H1 (cell line): ENCODE measurements around the gene POP7. TPM values are rescaled to one million over a fixed set of nuclear protein-coding genes. Genes with fewer than 3 reads are reported as not detected.

Experiments used
- CTCF ChIA-PET: fragments of 300-600 bp; sonication (Branson Sonifier 250); formaldehyde crosslinking; loops from one replicate; lab custom pipeline; 2021; ENCODE audit not compliant: partially characterized antibody; lab: Charles Lee
- POLR2A ChIA-PET: fragments of 300-600 bp; sonication (Branson Sonifier 250); formaldehyde crosslinking; loops from one replicate; lab custom pipeline; 2021; ENCODE audit warnings: inconsistent platforms; ENCODE audit not compliant: partially characterized antibody; lab: Charles Lee
- DNase-seq, 2 experiments: peaks; one replicate each; pipeline versions ENCODE4 v3.0.0 to v3.0.0-alpha.2; 2010 to 2022; ENCODE audit warnings: low spot score in 2 of 2, low read depth in 1 of 2, mixed read lengths in 1 of 2
- FAIRE-seq: peaks from 2 replicates; lab custom pipeline; 2011; peaks lifted over from hg19 to GRCh38; lab: Jason Lieb, UNC
- H2AFZ ChIP-seq: 2 replicates; pipeline ENCODE4 v1.8.1; 2012; ENCODE audit warnings: low read length, inconsistent platforms
- H2AK5ac ChIP-seq: 2 replicates; pipeline ENCODE4 v1.6.1; 2013; ENCODE audit warnings: low read depth, low read length
- H2BK120ac ChIP-seq: replicated peaks from 2 replicates; pipeline ENCODE3; 2013; ENCODE audit warnings: low read depth, low read length, inconsistent platforms
- H2BK12ac ChIP-seq: 2 replicates; pipeline ENCODE4 v1.6.1; 2013; ENCODE audit warnings: low read depth, low read length
- H2BK15ac ChIP-seq: 2 replicates; pipeline ENCODE4 v1.6.1; 2013; ENCODE audit warnings: low read length
- H2BK20ac ChIP-seq: 2 replicates; pipeline ENCODE4 v1.6.1; 2013; ENCODE audit warnings: low read length
- H2BK5ac ChIP-seq: 2 replicates; pipeline ENCODE4 v1.6.1; 2013; ENCODE audit warnings: low read depth, low read length
- H3K14ac ChIP-seq: 2 replicates; pipeline ENCODE4 v1.6.1; 2013; ENCODE audit warnings: inconsistent platforms; ENCODE audit not compliant: insufficient read length
- H3K18ac ChIP-seq: 2 replicates; pipeline ENCODE4 v1.6.1; 2013; ENCODE audit warnings: low read length; ENCODE audit errors: extremely low read depth
- H3K23ac ChIP-seq: 2 replicates; pipeline ENCODE4 v1.6.1; 2013; ENCODE audit warnings: inconsistent platforms; ENCODE audit not compliant: insufficient read length
- H3K23me2 ChIP-seq: 2 replicates; pipeline ENCODE4 v1.6.1; 2013; ENCODE audit warnings: low read depth, low read length
- H3K27ac ChIP-seq: 2 replicates; pipeline ENCODE4 v1.6.1; 2011; ENCODE audit warnings: low read depth, low read length, inconsistent platforms
- H3K27me3 ChIP-seq, 4 experiments: replicated peaks in 1 of 4; 1 replicate in 1 of 4; 2 replicates in 3 of 4; pipeline versions ENCODE4 v1.6.1 to v1.8.1; 2011 to 2013; ENCODE audit warnings: low read length in 3 of 4, mild to moderate bottlenecking in 3 of 4, inconsistent platforms in 2 of 4, mixed read lengths in 2 of 4, moderate library complexity in 1 of 4; ENCODE audit not compliant: control insufficient read depth in 3 of 4, insufficient read depth in 3 of 4; ENCODE audit errors: extremely low read depth in 1 of 4
- H3K36me3 ChIP-seq, 4 experiments: 2 replicates each; pipeline versions ENCODE4 v1.6.1 to v1.8.1; 2011 to 2013; ENCODE audit warnings: mild to moderate bottlenecking in 4 of 4, low read length in 3 of 4, moderate library complexity in 2 of 4, control low read depth in 1 of 4, inconsistent platforms in 1 of 4; ENCODE audit not compliant: insufficient read depth in 4 of 4, control insufficient read depth in 2 of 4
- H3K4ac ChIP-seq: replicated peaks from 2 replicates; pipeline ENCODE3; 2013; ENCODE audit warnings: low read length, low read depth, mixed read lengths, inconsistent platforms; ENCODE audit not compliant: insufficient read length
- H3K4me1 ChIP-seq, 4 experiments: replicated peaks in 1 of 4; 1 replicate in 1 of 4; 2 replicates in 3 of 4; pipeline versions ENCODE4 v1.6.1 to v1.8.1; 2011 to 2013; ENCODE audit warnings: low read length in 3 of 4, inconsistent platforms in 2 of 4, mixed read lengths in 1 of 4; ENCODE audit not compliant: insufficient read depth in 4 of 4, control insufficient read depth in 3 of 4
- H3K4me2 ChIP-seq, 2 experiments: 2 replicates each; pipeline versions ENCODE4 v1.6.1 to v1.8.1; 2011 to 2013; ENCODE audit warnings: low read depth in 2 of 2, low read length in 2 of 2, control low read depth in 1 of 2, inconsistent platforms in 1 of 2, mild to moderate bottlenecking in 1 of 2; ENCODE audit not compliant: insufficient read depth in 1 of 2
- H3K4me3 ChIP-seq, 4 experiments: fragments of 200-600, 300-600 bp in 1 of 4; sonication (generic), shearing (Covaris generic), sonication (Bioruptor Twin) in 1 of 4; 2 replicates each; pipeline versions ENCODE4 v1.5.1 to v1.8.1; 2011 to 2016; ENCODE audit warnings: low read length in 4 of 4, low read depth in 3 of 4, control low read depth in 2 of 4, inconsistent platforms in 2 of 4, mild to moderate bottlenecking in 2 of 4, mixed read lengths in 1 of 4, moderate library complexity in 1 of 4; ENCODE audit not compliant: insufficient read depth in 2 of 4; ENCODE audit errors: extremely low read depth in 1 of 4
- H3K56ac ChIP-seq: replicated peaks from 2 replicates; pipeline ENCODE3; 2013; ENCODE audit warnings: low read depth, mild to moderate bottlenecking, mixed read lengths, low read length, inconsistent platforms; ENCODE audit not compliant: insufficient read length
- H3K79me1 ChIP-seq: 2 replicates; pipeline ENCODE4 v1.6.1; 2013; ENCODE audit warnings: low read depth, low read length, control low read depth
- H3K79me2 ChIP-seq, 2 experiments: 2 replicates each; pipeline versions ENCODE4 v1.6.1 to v1.8.1; 2012 to 2013; ENCODE audit warnings: low read length in 2 of 2, mild to moderate bottlenecking in 2 of 2, inconsistent platforms in 1 of 2; ENCODE audit not compliant: insufficient read depth in 2 of 2, control insufficient read depth in 1 of 2
- H3K9ac ChIP-seq, 4 experiments: replicated peaks in 1 of 4; 1 replicate in 1 of 4; 2 replicates in 3 of 4; pipeline versions ENCODE4 v1.6.1 to v1.8.1; 2011 to 2013; ENCODE audit warnings: low read depth in 3 of 4, low read length in 3 of 4, control low read depth in 2 of 4, mild to moderate bottlenecking in 2 of 4, moderate library complexity in 2 of 4, inconsistent platforms in 1 of 4; ENCODE audit errors: extremely low read depth in 1 of 4
- H3K9me3 ChIP-seq, 2 experiments: 2 replicates each; pipeline versions ENCODE4 v1.6.1 to v1.8.1; 2012 to 2013; ENCODE audit warnings: mild to moderate bottlenecking in 2 of 2, moderate library complexity in 2 of 2, control low read depth in 1 of 2, inconsistent platforms in 1 of 2, low read depth in 1 of 2, low read length in 1 of 2, mixed read lengths in 1 of 2; ENCODE audit not compliant: insufficient read depth in 2 of 2
- H4K20me1 ChIP-seq, 2 experiments: replicated peaks in 1 of 2; 2 replicates each; pipeline versions ENCODE3 to v1.8.1; 2011 to 2013; ENCODE audit warnings: inconsistent platforms in 2 of 2, low read length in 2 of 2, mild to moderate bottlenecking in 1 of 2; ENCODE audit not compliant: insufficient read depth in 2 of 2, control insufficient read depth in 1 of 2
- H4K5ac ChIP-seq: 2 replicates; pipeline ENCODE4 v1.6.1; 2013; ENCODE audit warnings: low read length, low read depth, mixed read lengths, inconsistent platforms; ENCODE audit not compliant: insufficient read length
- H4K8ac ChIP-seq: 2 replicates; pipeline ENCODE4 v1.8.0; 2013; ENCODE audit warnings: mild to moderate bottlenecking, moderate library complexity, low read length, inconsistent platforms; ENCODE audit not compliant: insufficient read depth; ENCODE audit errors: extremely low read depth
- H4K91ac ChIP-seq: replicated peaks from 2 replicates; pipeline ENCODE3; 2013; ENCODE audit warnings: low read length, mixed read lengths, inconsistent platforms; ENCODE audit not compliant: insufficient read length
- ASH2L ChIP-seq: fragments of 200-600, 300-600 bp; sonication (generic); IDR thresholded peaks from one replicate; pipeline ENCODE4 v1.7.1; 2017; ENCODE audit warnings: low read length
- BACH1 ChIP-seq: IDR thresholded peaks from 2 replicates; pipeline ENCODE4 v1.6.1; 2012; ENCODE audit warnings: low read length, improper control_type of control experiment
- EGR1 ChIP-seq: IDR thresholded peaks from 2 replicates; pipeline ENCODE4 v1.6.1; 2011; ENCODE audit warnings: low read depth, low read length, borderline replicate concordance
- POU5F1 ChIP-seq: IDR thresholded peaks from 2 replicates; pipeline ENCODE4 v1.6.1; 2011; ENCODE audit warnings: low read depth, mild to moderate bottlenecking, low read length, moderate library complexity
- RNF2 ChIP-seq: fragments of 200-900, 300-1000 bp; sonication (generic); IDR thresholded peaks from 2 replicates; pipeline ENCODE4 v1.7.1; 2016; ENCODE audit warnings: borderline replicate concordance, low read depth, mild to moderate bottlenecking, antibody characterized with exemption, low read length; ENCODE audit not compliant: poor library complexity, severe bottlenecking; ENCODE audit errors: missing control alignments
- SAP30 ChIP-seq: fragments of 300-600 bp; sonication (generic); IDR thresholded peaks from 2 replicates; pipeline ENCODE4 v1.7.1; 2012; ENCODE audit warnings: low read length, moderate library complexity, mild to moderate bottlenecking, inconsistent platforms; ENCODE audit not compliant: insufficient read depth, insufficient replicate concordance
- SIRT6 ChIP-seq: IDR thresholded peaks from one replicate; pipeline ENCODE4 v1.7.1; 2012; ENCODE audit warnings: low read length, inconsistent platforms
- SP2 ChIP-seq: IDR thresholded peaks from 2 replicates; pipeline ENCODE4 v1.6.1; 2012; ENCODE audit warnings: mild to moderate bottlenecking, low read length, inconsistent platforms
- SRF ChIP-seq: IDR thresholded peaks from 2 replicates; pipeline ENCODE4 v1.6.1; 2011; ENCODE audit warnings: mild to moderate bottlenecking, low read depth, low read length, moderate library complexity
- TAF1 ChIP-seq: IDR thresholded peaks from 2 replicates; pipeline ENCODE4 v1.6.1; 2011; ENCODE audit warnings: mild to moderate bottlenecking, low read depth, low read length
- YY1 ChIP-seq: IDR thresholded peaks from 2 replicates; pipeline ENCODE4 v1.6.1; 2011; ENCODE audit warnings: low read depth, mild to moderate bottlenecking, low read length
- WGBS, 2 experiments: shearing (Covaris generic) in 1 of 2; methylation state at CpG; one replicate each; pipeline versions ENCODE4 v1.1.6 to v1.1.7; 2013 to 2015; ENCODE audit warnings: low lambda C conversion rate in 2 of 2, mixed read lengths in 2 of 2, inconsistent platforms in 1 of 2, low coverage in 1 of 2, missing lambda C conversion rate in 1 of 2; ENCODE audit not compliant: insufficient replicate concordance in 2 of 2, insufficient coverage in 1 of 2, insufficient read length in 1 of 2; ENCODE audit errors: extremely low coverage in 1 of 2, missing lambda C conversion rate in 1 of 2; 5-methylcytosine and 5-hydroxymethylcytosine counted together
- polyA plus RNA-seq, 7 experiments: library from polyadenylated mRNA; depleted of rRNA in 3 of 7; stranded (reverse) in 5 of 7; unstranded in 2 of 7; fragments of >200 nt in 5 of 7; fragments of 200-250 nt in 2 of 7; gene quantifications; 1 replicate in 5 of 7; 2 replicates in 1 of 7; 4 replicates in 1 of 7; pipeline versions ENCODE4 v1.2.1 to v1.2.3, GENCODE V29; 2011 to 2013; ENCODE audit warnings: missing spikeins in 2 of 7, mixed read lengths in 2 of 7
- total RNA-seq: library from RNA; stranded (reverse); fragmentation: NEBNext Ultra II Directional; extraction: Animal tissue kit (Norgen Biotek cat#: 25700); gene quantifications from 2 replicates; pipeline ENCODE4 v1.2.1, GENCODE V29; 2021

Gene POP7
- total and polyA plus RNA-seq, 2 of the 8 experiments (the other 6 are each of a cell fraction or from before 2014, with no cell fraction given) = 92.5 to 135 TPM

- H3K79me1 ChIP-seq = peaks cover 12% of the 10 kb centered on the region
- no peak overlapping the region for H2AK5ac ChIP-seq
- TF ChIP-seq TAF1 = no peak
- no peak for TF ChIP-seq RNF2
- no peak for TF ChIP-seq BACH1
- no peak for TF ChIP-seq YY1
- no peak for TF ChIP-seq SIRT6
- no peak for TF ChIP-seq SRF
- no peak for TF ChIP-seq SP2
- TF ChIP-seq ASH2L = no peak
- no peak for TF ChIP-seq SAP30
- TF ChIP-seq POU5F1 = no peak
- no peak for TF ChIP-seq EGR1
- peaks cover 11 to 46% of the 10 kb centered on the region in 2 experiments for H3K79me2 ChIP-seq
- H3K18ac ChIP-seq = no peak overlapping the region
- peaks cover 41 to 76% (median 64%) of the 10 kb centered on the region in 4 experiments for H3K36me3 ChIP-seq
- peaks cover 27 to 54% of the 10 kb centered on the region in 2 experiments for H4K20me1 ChIP-seq
- no peak overlapping the region for H4K5ac ChIP-seq
- no peak overlapping the region for H3K23ac ChIP-seq
- H3K4me3 ChIP-seq = no peak overlapping the region
- CTCF ChIA-PET = interaction anchor here (2.3 to 20.7 kb wide), 2 partner anchors 10 to 22 kb away, joined by 7 to 254 read pairs; partner anchors contain the start of gene POP7
- POLR2A ChIA-PET = interaction anchor here (1.7 to 14.3 kb wide), 3 partner anchors 8 to 22 kb away, joined by 4 to 257 read pairs (median 4); no protein-coding TSS in a partner anchor
- no peak overlapping the region for H3K14ac ChIP-seq
- H3K23me2 ChIP-seq = peaks cover under 1% of the 10 kb centered on the region
- no peaks in the 10 kb centered on the region for H3K27me3 ChIP-seq
- H3K56ac ChIP-seq = no peak overlapping the region
- peak overlapping the region; percentile 90; the same call in 1 of the 2 replicates for H4K8ac ChIP-seq
- H3K9me3 ChIP-seq = no peaks in the 10 kb centered on the region
- H3K4ac ChIP-seq = no peak overlapping the region
- no peak overlapping the region for H3K4me2 ChIP-seq
- no peak overlapping the region for H3K27ac ChIP-seq
- WGBS, 2 experiments = 98% methylated on average over 17 of the region's 17 CpGs; no CpG with 5 or more reads in 1 of the 2 experiments
- H2BK12ac ChIP-seq = no peak overlapping the region
- no peak for FAIRE-seq
- H3K9ac ChIP-seq = no peak overlapping the region
- no peak overlapping the region for H4K91ac ChIP-seq
- H2BK120ac ChIP-seq = no peak overlapping the region
- no peak overlapping the region; the same call in 1 of the 2 replicates for H2BK5ac ChIP-seq
- DNase-seq = no peak
- H2AFZ ChIP-seq = no peak overlapping the region
- H2BK15ac ChIP-seq = no peak overlapping the region
- peaks cover 0 to 7% (median 4%) of the 10 kb centered on the region in 4 experiments; a peak in 6 of 7 replicates for H3K4me1 ChIP-seq
- no peak overlapping the region for H2BK20ac ChIP-seq
Measured at GRCh38 chr7:100686822-100687211, 19.1 kb upstream of the POP7 start.
